Endothelial cell of umbilical vein (primary cell): Measurements from ENCODE around the gene CRYGN. TPM values are rescaled to one million over a fixed set of nuclear protein-coding genes. Genes with fewer than 3 reads are reported as not detected.

Experiments
- BruUV-seq: library from RNA; stranded (reverse); fragments of 400-500 nt; replicated peaks from 2 replicates; lab custom pipeline; 2021; lab: Mats Ljungman, UMichigan
- CTCF ChIA-PET: fragments of 300-600, 350-600 bp; sonication (Branson Sonifier 250); formaldehyde crosslinking; loops from one replicate; lab custom pipeline; 2021; ENCODE audit warnings: antibody characterized with exemption, inconsistent platforms; lab: Charles Lee
- POLR2A ChIA-PET: fragments of 300-600, 350-600 bp; sonication (Branson Sonifier 250); formaldehyde crosslinking; loops from one replicate; lab custom pipeline; 2021; ENCODE audit warnings: antibody characterized with exemption, inconsistent platforms; lab: Charles Lee
- DNase-seq: peaks from one replicate; pipeline ENCODE4 v3.0.0-alpha.2; 2011; ENCODE audit warnings: low read depth, low spot score
- FAIRE-seq: peaks from 2 replicates; lab custom pipeline; 2011; peaks lifted over from hg19 to GRCh38; lab: Jason Lieb, UNC
- H2AFZ ChIP-seq: 2 replicates; pipeline ENCODE4 v1.6.0; 2012; ENCODE audit warnings: low read depth, low read length, control low read depth, inconsistent platforms
- H3K27ac ChIP-seq: 2 replicates; pipeline ENCODE4 v1.5.1; 2011; ENCODE audit warnings: low read depth, mild to moderate bottlenecking, control low read depth, low read length, moderate library complexity; ENCODE audit not compliant: insufficient read depth
- H3K27me3 ChIP-seq, 2 experiments: 2 replicates each; pipeline versions ENCODE4 v1.6.0 to v1.6.1; 2011; ENCODE audit warnings: low read length in 2 of 2, mixed read lengths in 1 of 2; ENCODE audit not compliant: control insufficient read depth in 2 of 2, insufficient read depth in 2 of 2
- H3K36me3 ChIP-seq, 2 experiments: 2 replicates in 1 of 2; 3 replicates in 1 of 2; pipeline ENCODE4 v1.5.1; 2011; ENCODE audit warnings: low read length in 2 of 2, mild to moderate bottlenecking in 1 of 2, moderate library complexity in 1 of 2; ENCODE audit not compliant: control insufficient read depth in 2 of 2, insufficient read depth in 2 of 2; ENCODE audit errors: extremely low read depth in 1 of 2
- H3K4me1 ChIP-seq: 3 replicates; pipeline ENCODE4 v1.5.1; 2011; ENCODE audit warnings: mild to moderate bottlenecking, low read length; ENCODE audit not compliant: control insufficient read depth, insufficient read depth; ENCODE audit errors: extremely low read depth
- H3K4me2 ChIP-seq: 2 replicates; pipeline ENCODE4 v1.6.1; 2011; ENCODE audit warnings: low read length, control low read depth, mixed read lengths; ENCODE audit not compliant: insufficient read depth
- H3K4me3 ChIP-seq, 3 experiments: fragments of 200-600 bp in 1 of 3; sonication (generic), shearing (Covaris generic) in 1 of 3; replicated peaks in 1 of 3; 2 replicates each; pipeline ENCODE4 v1.5.1; 2011 to 2016; ENCODE audit warnings: control low read depth in 3 of 3, low read length in 3 of 3, mild to moderate bottlenecking in 2 of 3, inconsistent platforms in 1 of 3, low read depth in 1 of 3, moderate library complexity in 1 of 3; ENCODE audit not compliant: insufficient read depth in 1 of 3
- H3K79me2 ChIP-seq: 2 replicates; pipeline ENCODE4 v1.6.0; 2012; ENCODE audit warnings: low read length, inconsistent platforms; ENCODE audit not compliant: control insufficient read depth, insufficient read depth
- H3K9ac ChIP-seq: replicated peaks from 2 replicates; pipeline ENCODE3; 2011; ENCODE audit warnings: low read length, control low read depth; ENCODE audit not compliant: insufficient read depth; ENCODE audit errors: extremely low read depth
- H3K9me1 ChIP-seq: replicated peaks from 3 replicates; pipeline ENCODE4 v1.6.0; 2011; ENCODE audit warnings: mild to moderate bottlenecking, low read length; ENCODE audit not compliant: control insufficient read depth, insufficient read depth; ENCODE audit errors: extremely low read depth
- H3K9me3 ChIP-seq: replicated peaks from 2 replicates; pipeline ENCODE4 v1.5.1; 2012; ENCODE audit warnings: low read length, inconsistent platforms; ENCODE audit not compliant: control insufficient read depth, insufficient read depth
- H4K20me1 ChIP-seq: replicated peaks from 2 replicates; pipeline ENCODE3; 2011; ENCODE audit warnings: mild to moderate bottlenecking, low read length; ENCODE audit not compliant: control insufficient read depth, insufficient read depth; ENCODE audit errors: extremely low read depth
- CTCF ChIP-seq, 2 donors: IDR thresholded peaks; 1 replicate in 1 of 2; 2 replicates in 1 of 2; pipeline ENCODE4 v1.5.1; 2011; ENCODE audit warnings: low read length in 2 of 2, mild to moderate bottlenecking in 2 of 2, moderate library complexity in 2 of 2, control low read depth in 1 of 2, inconsistent platforms in 1 of 2, low read depth in 1 of 2; ENCODE audit not compliant: insufficient read depth in 1 of 2; ENCODE audit errors: extremely low read depth in 1 of 2
- EZH2 ChIP-seq: IDR thresholded peaks from 2 replicates; pipeline ENCODE4 v1.6.1; 2012; ENCODE audit warnings: borderline replicate concordance, low read depth, mild to moderate bottlenecking, moderate library complexity, low read length, inconsistent platforms; ENCODE audit not compliant: severe bottlenecking
- FOS ChIP-seq: IDR thresholded peaks from 2 replicates; pipeline ENCODE4 v1.6.1; 2011; ENCODE audit warnings: mild to moderate bottlenecking, low read length, moderate library complexity, borderline replicate concordance; ENCODE audit not compliant: insufficient read depth
- GATA2 ChIP-seq: IDR thresholded peaks from 2 replicates; pipeline ENCODE4 v1.7.0; 2011; ENCODE audit warnings: low read depth, mild to moderate bottlenecking, moderate library complexity, mixed read lengths, low read length; ENCODE audit not compliant: insufficient read length, insufficient read depth
- JUN ChIP-seq: IDR thresholded peaks from 2 replicates; pipeline ENCODE4 v1.6.1; 2011; ENCODE audit warnings: borderline replicate concordance, low read depth; ENCODE audit not compliant: insufficient read length, insufficient read depth
- MAX ChIP-seq: IDR thresholded peaks from 2 replicates; pipeline ENCODE4 v1.6.1; 2011; ENCODE audit not compliant: insufficient read depth, insufficient read length
- MYC ChIP-seq: IDR thresholded peaks from one replicate; pipeline ENCODE4 v1.6.1; 2011; ENCODE audit warnings: mild to moderate bottlenecking, low read depth, low read length
- POLR2A ChIP-seq: IDR thresholded peaks from 2 replicates; pipeline ENCODE4 v1.6.1; 2012; ENCODE audit warnings: low read depth, mild to moderate bottlenecking, control low read depth, low read length
- POLR2AphosphoS5 ChIP-seq: IDR thresholded peaks from 2 replicates; pipeline ENCODE4 v1.6.1; 2012; ENCODE audit warnings: low read depth, mild to moderate bottlenecking, control low read depth, low read length, moderate library complexity; ENCODE audit not compliant: insufficient read depth
- dilution Hi-C: fragments of 300-500 bp; cut with MboI; formaldehyde crosslinking; loops from one replicate; pipeline ENCODE4 v1.15.0; 2019; ENCODE audit warnings: low sequenced_read_pairs; ENCODE audit not compliant: extremely low pct_ligation_motif_present
- intact Hi-C: fragments of 100-400 bp; cut with micrococcal nuclease; formaldehyde crosslinking; loops from one replicate; pipeline ENCODE4 v1.10.0; 2022
- polyA plus RNA-seq, 4 experiments: library from polyadenylated mRNA; depleted of rRNA in 3 of 4; stranded (reverse) in 3 of 4; unstranded in 1 of 4; fragments of >200 nt; gene quantifications; 2 replicates each; pipeline versions ENCODE4 v1.2.1 to v1.2.3, GENCODE V29; 2011 to 2012; ENCODE audit warnings: missing spikeins in 1 of 4
- total RNA-seq: library from RNA; stranded (reverse); gene quantifications from 2 replicates; pipeline ENCODE4 v1.2.3, GENCODE V29; 2021

CRYGN gene
- total and polyA plus RNA-seq, 2 donors (not counting 3 experiments of a cell fraction or from before 2014, with no cell fraction given) = not detected

- Histone ChIP-seq H3K4me3 (no peak overlapping the region), H3K36me3 (peaks cover 21 to 24% of the 10 kb centered on the region in 2 experiments), H3K9me1 (no peaks in the 10 kb centered on the region), H3K27me3 (no peaks in the 10 kb centered on the region), H3K9ac (no peak overlapping the region), H3K79me2 (peaks cover 8% of the 10 kb centered on the region), H3K4me1 (peaks cover 12% of the 10 kb centered on the region), H2AFZ (no peak overlapping the region), H3K4me2 (no peak overlapping the region), H3K9me3 (no peaks in the 10 kb centered on the region), H3K27ac (no peak overlapping the region), H4K20me1 (no peaks in the 10 kb centered on the region)
- FAIRE-seq = no peak
- ChIA-PET CTCF (no interaction called here), POLR2A (no interaction called here)
- TF ChIP-seq MYC = no peak
- TF ChIP-seq FOS = no peak
- TF ChIP-seq GATA2 = no peak
- TF ChIP-seq POLR2AphosphoS5 = no peak
- no peak for TF ChIP-seq JUN
- no peak for TF ChIP-seq POLR2A
- TF ChIP-seq EZH2 = no peak
- no peak for TF ChIP-seq CTCF (IDR thresholded peaks at IDR 0.05; ENCODE audit: extremely low read depth in 1 of 2, insufficient read depth in 1 of 2, low read depth in 1 of 2, low read length in 2 of 2)
- TF ChIP-seq MAX = no peak
- no TSS peak for BruUV-seq
- intact Hi-C loops = no loop called here
- DNase-seq = no peak
- dilution Hi-C loops = no loop called here
Observed at GRCh38 chr7:151465169-151465568, 25.2 kb upstream of the CRYGN start.
